NCI-H524 treated with DMSO at 0.1 percent for 48 hours (cell line): ENCODE measurements around the gene IL15RA.
"Not testable (repeated sequence)": the region's sequence is repeated elsewhere in the genome, so short reads cannot be mapped to it uniquely, and the experiment has no call there.

Experiments
- DNase-seq: peaks from one replicate; lab custom pipeline; 2025; lab: John Stamatoyannopoulos, UW

Gene IL15RA

DNA sequence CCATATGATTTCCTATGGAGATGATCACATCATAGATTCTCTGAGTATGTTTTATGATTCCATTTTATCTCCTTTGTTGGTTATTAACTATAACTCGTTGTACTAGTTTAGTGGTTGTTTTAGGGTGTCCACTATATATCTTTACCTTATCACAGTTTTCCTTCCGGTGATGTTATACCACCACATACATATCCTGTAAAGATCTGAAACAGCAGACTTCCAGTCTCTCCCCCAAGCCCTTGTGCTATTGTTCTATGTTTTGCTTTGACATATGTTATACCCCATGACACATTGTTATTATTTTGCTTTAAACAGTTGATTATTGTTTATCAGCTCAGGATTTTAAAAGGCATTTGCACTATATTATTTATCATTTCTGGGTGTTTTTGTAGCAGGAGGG, 7.3 kb downstream of the IL15RA start:
- no peak for DNase-seq

DNA sequence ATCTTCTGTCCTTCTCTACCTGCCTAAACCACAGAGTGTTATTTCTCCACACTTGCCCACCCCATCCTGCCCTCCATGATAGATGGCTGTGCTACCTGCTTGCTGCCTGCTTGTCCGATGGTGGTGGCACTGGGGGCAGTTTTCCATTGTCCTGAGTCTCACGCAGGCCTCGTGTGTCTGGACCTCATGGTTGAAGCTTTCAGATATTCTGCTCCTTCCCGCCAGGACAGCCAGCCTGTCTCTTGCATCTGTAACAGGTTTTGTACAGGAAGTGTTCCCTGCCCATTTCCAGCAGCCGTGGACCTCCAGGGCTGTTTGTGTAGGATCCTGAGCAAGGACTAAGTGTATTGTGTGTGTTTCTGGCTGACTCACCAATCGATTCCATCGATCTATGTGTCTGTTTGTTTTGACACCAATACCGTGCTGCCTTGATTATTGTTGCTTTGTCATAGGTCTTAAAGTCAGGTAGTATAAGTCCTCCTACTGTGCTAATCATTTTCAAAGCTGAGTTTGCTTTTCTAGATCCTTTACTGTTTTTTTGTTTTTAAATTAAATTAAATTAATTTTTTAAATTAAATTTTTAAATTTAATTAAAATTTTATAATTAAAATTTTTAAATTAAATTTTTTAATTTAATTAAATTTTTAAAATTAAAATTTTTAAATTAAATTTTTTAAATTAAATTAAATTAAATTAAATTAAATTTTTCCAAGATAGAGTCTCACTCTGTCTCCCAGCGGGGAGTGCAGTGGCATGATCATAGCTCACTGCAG, 8.5 kb downstream of the IL15RA start:
- DNase-seq = no peak

DNA sequence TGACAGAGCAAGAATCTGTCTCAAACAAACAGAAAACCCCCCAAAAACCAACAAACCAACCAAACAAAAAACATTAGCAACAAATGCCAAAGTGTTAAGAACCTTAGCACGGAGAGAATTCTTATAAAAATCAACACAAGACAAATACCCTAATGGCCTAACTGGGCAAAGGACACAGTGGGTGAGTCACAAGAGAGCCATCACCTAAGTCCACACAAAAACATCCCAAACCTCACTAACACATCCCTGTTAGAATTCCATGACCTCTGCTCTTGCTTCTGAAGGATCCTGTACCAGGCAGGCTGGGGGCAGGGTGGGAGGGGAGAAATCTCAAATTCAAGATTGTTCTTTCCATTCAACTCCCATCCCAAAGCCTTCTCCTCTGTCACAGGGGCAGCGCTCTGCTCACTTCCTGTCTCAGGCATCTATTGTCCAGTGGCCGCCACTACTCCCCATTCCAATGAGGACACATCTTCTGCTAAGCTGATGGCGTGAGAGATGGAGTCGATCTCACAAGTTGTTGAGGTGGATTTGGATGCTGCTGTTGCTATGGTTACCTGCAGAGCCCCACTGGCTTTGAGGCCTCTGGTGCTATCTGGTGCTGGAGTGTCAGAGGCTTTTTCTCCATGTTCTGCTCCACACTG, 9.2 kb downstream of the IL15RA start:
- no peak for DNase-seq

DNA sequence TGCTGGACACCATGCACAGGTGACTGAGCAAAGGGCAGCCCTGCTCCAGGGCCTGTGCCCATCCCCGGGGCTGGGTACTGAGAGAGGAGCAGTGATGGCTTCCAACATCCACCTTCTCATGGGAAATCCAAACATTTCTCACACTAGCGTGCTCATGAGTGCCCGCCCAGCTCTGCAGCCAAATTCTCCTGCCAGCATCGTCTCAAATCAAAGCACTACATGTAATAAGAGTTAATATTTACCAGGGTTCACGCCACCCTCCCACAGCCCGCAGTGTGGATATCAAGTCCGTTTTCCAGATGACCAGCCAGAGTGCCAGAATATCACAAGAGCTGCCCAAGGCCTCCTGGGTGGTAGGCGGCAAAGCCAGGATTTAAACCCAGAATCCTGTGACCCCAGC, 12.1 kb downstream of the IL15RA start:
- no peak for DNase-seq

DNA sequence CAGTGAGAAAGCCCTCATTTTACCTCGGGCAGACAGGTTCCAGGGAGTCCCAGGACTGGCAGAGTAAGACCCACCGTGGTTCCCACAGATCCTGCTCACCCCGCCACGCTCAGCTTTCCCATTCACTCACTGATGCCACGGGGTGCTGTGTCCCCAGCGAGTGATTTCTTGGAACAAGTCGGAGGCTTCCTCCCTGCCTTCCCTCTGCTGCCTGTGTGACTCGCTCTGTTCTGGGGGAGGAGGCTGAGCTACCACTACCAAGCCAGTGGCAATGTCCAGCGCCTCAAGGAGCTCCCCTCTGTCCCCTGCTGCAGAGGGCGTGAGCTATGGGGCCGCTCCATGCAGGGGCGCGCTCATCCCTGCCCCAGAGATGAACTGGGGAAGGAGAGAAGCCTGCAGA, 12.6 kb downstream of the IL15RA start:
- no peak for DNase-seq

DNA sequence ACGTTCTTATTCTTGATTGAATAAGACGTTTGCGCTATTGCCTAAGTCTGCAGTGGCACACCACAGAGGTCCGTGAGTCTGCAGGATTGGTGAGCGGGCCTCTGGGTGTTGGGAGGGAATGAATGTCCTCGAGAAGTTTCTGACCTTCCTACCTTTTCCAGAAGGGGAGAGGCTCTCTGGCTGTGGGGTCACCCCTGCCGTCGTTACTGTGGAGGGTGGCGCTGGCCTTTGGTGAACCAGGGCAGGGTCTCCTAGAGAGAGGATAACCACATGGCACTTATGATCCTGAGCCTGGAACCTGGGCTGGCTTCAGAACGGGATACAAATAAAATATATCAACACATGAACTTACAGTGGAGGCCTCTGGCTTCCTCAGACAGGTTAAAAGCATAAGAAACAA, 13.8 kb downstream of the IL15RA start:
- DNase-seq = no peak

DNA sequence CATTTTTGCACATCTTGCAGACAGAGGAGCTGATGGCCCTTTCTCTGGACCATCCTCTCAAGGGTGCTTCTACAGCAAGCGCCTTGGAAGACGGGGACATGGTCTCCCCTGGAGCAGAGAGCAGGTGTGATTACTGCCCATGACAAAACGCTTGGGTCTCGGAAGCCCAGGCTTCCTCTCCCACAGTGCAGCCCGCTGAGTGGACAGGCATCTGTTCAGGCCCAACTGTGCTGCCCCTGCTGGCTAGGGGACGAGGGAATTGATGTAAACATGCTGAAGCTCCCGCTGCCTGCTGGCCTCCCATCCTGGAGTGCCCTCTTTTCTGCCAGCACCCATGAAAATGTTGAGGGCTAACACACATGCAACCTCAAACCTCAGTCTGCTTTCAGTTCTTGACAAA, 14.3 kb downstream of the IL15RA start:
- no peak for DNase-seq

DNA sequence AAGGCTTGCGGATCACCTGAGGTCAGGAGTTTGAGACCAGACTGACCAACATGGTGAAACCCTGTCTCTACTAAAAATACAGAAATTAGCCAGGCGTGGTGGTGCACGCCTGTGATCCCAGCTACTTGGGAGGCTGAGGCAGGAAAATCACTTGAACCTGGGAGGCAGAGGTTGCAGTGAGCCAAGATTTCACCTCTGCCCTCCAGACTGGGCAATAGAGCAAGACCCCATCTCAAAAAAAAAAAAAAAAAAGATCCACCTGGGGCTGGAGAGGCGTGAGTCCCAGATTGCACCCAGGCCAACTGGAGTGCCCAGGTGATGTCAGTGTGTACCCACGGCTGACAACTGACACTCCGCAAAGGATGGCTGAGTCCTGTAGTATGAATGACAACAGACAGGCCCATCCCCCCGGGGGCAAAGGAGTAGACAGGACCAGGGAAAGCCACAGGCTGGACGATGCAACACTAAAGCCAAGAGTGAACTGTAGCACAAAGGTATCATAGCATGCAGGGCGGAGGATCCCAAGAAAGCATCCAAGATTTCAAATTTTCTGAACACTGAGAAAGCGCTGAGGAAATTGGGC, 14.9 kb downstream of the IL15RA start:
- DNase-seq = not testable (repeated sequence)

DNA sequence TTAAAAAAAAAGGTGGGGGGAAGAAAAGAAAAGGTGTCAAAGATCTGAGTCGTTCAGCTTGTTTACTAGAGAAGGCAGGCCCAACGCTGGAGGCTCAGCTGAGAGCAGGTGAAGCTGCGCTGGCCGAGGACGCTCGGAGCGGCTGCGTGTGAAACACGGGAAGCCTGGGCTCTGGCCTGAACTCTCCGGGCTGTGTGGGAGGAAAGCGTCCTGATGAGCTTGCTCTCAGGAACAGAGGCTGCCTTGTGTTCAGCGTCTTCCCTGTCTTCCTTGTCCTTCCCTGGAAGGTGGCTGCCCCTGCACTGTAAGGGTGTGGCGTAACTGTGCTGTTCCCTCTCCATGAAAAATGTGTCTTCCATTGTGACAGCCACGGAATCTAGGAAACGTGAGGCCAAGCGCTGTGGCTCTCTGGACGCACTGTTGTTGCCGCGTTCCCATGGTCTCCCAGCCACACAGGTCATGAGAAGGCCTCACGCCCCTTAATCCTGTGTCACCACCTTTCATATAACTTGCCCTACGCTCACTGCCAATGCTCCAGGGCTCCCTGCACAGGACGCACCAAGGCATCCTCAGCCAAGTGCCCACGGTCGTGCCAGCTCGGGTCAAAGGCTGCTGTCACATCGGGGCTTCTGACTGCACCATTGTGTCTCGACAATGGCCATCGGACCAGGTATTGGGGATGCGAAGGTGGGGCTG, 15.8 kb downstream of the IL15RA start:
- DNase-seq = no peak

DNA sequence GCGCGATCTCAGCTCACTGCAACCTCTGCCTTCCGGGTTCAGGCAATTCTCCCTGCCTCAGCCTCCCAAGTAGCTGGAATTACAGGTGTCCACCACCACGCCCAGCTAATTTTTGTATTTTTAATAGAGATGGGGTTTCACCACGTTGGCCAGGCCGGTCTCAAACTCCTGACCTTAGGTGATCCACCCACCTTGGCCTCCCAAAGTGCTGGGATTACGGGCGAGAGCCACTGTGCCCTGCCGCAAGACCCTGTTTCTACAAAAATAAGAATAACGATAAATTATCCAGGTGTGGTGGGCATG, 16.4 kb downstream of the IL15RA start:
- DNase-seq = not testable (repeated sequence)

DNA sequence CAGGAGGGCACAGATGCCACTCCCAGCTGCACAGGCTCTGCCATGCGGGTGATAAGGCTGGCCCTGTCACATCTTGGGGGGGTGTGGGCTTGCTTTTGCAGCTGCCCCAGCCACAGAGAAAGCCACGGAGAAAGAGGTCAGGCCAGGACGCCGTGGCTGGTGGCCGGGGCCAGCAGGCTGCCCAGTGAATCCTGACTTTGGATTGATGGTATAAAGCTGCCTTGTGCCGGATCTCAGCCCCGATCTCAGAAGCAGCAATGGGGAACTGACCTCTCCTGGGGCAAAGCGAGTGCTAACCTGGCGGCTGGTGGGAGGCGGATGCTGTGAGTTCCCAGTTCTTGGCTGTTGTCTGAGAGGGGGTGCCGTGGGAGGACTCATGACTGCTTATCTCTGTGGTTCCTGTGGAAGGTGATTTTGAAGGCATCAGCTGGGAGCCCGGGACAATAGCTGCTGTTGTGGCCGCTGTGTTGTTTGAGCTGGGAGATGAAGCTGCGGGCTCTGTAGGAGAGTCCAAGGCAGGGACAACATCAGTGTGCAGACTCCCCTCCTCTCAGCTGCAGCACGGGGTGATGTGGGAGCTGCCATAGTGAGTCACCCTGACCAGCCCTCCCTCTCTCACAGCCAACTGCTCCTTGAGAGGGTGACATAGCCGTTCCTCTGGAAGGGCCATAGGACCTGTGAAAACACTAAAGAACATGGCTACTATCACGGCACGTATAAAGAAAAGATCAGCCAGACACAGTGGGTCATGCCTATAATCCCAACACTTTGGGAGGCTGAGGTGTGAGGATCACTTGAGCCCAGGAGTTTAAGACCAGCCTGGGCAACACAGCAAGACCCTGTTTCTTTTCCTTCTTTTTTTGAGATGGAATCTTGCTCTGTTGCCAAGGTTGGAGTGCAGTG, 17.0 kb downstream of the IL15RA start:
- DNase-seq = no peak

DNA sequence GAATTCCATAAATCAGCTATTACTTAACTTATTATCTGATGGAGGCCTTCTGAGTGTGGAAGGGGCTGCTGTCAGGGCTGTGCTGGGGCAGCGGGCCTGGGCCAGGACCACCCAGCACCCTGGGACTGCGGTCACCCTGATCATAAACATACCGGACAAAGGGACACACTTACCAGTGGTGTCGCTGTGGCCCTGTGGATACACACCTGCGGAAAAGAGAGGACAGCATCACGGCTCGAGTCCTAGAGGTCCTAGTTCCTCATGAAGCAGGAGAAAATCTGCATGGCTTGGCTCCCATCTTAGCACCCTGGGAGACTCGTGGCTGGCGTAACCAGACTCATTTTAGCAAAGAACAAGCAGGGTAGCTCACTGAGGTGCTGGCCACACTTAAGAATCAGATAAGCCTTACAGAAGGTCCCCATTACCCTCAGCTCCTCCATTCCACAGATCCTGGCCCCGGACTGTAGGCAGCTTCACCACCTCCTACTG, 17.7 kb downstream of the IL15RA start:
- no peak for DNase-seq

DNA sequence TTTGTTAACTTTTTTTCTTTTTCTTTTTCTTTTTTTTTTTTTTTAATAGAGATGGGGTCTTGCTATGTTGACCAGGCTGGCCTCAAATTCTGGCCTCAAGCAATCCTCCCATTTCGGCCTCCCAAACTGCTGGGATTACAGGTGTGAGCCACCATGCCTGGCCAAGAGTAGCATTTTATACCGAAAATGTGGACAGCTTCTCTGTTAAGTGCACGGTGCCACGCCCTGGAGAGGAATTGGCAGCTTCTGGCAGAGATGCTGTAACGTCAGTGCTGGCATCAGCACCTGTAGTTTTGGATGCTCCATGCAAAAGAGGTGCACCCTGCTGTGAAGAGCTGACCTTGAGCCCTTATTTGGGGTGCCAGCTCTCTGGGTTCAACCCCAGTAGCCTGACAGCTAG, 18.2 kb downstream of the IL15RA start:
- DNase-seq = no peak

DNA sequence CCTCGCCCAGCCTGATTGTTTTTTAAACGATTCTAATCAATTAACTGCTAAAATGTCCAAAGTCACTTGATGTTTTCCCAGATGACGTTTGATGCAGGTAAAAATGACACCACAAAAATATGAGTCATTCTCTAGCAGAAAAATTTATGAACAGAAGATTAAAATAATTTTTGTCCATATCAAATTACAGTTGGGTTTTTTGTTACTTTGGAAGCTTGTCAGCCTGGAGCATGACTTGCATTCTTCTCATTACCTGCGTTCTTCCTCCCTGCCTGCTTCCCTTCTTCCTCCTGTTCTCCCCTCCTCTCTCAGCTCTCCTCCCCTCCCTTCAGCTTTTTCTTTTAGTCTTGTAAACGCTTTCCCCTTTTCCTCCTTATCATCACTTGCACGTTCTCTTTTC, 18.7 kb downstream of the IL15RA start:
- DNase-seq = no peak

DNA sequence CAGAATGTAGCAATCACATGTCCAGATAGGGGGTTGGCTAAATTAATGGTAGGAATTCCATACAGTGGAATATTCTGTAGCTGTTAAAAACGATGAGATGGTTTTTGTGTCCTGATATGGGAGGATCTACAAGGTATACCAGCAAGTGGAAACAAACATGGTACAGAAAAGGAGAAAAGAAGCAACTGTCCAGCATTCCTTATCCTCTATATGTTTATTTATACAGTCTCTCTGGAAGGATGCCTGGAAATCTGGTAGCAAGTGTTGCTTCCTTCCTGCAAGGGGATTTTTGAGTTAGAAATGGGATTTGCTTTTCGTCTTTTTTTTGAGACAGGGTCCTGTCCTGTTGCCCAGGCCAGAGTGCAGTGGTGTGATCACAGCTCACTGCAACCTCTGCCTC, 19.3 kb downstream of the IL15RA start:
- no peak for DNase-seq

DNA sequence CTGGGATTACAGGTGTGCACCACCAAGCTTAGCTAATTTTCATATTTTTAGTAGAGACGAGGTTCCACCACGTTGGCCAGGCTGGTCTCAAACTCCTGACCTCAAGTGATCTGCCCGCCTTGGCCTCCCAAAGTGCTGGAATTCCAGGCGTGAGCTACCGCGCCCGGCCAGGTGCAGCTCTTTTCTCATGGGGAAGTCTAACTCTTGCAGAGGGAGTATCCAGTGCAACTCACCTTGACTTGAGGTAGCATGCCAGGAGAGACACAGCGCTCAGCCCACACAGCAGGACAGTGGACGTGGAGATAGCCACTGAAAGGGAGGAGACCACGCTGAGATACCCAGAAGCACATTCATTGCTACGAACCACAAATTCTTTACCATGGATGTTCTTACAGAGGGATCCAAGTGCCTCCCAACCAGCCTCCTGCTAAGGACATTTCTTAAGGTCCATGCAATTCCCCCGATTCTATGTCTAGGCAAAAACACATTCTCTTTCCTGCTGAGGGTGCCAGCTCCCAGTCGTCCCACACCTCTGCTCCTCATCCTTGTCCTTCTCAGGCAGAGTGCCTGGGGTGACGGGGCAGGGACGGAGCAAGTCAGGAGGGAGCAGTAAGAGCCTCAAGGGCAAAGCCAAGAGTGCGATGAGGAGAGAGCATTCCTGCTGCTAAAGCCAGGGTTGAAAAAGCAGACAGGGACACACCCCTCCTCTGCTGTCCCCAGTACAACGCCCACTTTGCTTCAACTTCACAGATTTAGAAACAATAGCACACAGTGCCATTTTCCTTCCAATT, 21.0 kb downstream of the IL15RA start:
- no peak for DNase-seq

DNA sequence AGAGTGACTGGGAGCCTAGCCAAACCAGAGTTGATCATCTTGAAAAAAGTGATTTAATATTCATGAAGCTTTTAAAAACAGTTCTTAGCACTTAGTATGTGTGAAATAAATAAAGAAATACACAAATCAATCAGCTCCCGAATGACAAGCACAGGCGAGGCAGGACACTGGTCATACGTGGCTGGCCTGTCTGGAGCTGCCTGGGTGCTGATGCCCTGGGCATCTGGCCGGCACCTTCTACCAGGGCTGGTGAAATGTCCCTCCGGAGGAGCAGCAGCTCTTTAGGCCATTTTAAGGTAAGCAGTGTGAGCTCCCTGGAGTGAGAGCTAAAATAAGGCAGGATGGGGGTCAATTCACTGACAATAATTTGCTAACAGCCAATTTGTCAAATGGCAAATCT, 23.7 kb downstream of the IL15RA start:
- DNase-seq = no peak

DNA sequence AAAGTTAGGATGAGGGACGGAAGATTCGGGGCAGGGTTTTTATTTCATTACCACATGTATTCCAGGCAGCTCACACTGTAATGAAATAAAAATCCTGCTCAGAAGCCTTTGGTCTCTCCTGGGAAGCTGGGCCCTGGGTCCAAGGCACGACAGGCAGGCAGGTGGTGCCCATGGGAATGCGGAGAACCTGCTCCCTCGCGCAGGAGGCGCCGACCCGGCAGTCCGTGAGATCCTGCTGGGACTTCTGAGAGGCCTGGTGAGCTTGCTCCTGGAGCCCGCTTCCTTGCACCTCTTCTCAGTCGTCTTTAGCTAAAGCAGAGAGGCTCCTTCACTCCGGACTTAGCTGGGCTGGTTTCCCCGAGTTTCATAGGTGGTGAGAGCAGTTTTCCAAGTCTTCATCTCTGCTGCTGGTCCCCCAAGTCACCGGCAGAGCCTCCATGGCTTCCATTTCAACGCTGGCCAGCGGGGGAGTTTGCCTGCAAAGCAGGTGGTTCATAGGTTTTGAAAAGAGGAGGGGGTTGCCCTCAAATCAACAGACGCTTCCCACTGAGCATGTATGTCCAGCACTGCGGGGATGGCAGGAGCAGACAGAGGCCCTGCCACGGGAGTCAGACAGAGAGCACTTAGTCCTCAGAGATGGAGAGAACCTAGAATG, 24.5 kb downstream of the IL15RA start:
- no peak for DNase-seq

DNA sequence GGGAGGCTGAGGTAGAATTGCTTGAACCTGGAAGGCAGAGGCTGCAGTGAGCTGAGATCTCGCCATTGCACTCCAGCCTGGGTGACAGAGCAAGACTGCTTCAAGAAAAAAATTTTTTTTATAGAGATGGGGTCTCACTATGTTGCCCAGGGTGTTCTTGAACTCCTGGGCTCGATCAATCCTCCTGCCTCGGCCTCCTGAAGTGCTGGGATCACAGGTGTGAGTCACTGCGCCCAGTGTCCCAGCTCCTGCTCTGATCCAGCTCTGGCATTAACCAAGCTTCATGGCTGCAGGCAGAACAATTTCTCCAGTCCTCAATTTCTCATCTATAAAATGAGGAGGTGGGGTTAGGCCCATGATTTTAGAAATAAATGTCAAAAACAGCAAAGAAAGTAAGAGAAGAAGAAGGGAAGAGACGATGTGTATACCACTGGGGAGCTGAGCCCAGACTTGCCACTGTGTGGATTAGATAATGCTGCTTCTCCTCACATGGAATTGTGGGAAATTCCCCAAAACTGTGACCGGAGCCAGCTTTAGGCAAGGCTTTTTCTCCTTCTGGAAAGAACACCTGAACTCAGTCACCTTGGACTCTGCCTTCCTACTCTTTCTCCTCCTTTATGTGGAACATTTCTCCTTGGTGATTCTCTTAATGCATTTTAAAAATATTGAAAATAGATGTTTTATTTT, 25.5 kb downstream of the IL15RA start:
- DNase-seq = no peak

DNA sequence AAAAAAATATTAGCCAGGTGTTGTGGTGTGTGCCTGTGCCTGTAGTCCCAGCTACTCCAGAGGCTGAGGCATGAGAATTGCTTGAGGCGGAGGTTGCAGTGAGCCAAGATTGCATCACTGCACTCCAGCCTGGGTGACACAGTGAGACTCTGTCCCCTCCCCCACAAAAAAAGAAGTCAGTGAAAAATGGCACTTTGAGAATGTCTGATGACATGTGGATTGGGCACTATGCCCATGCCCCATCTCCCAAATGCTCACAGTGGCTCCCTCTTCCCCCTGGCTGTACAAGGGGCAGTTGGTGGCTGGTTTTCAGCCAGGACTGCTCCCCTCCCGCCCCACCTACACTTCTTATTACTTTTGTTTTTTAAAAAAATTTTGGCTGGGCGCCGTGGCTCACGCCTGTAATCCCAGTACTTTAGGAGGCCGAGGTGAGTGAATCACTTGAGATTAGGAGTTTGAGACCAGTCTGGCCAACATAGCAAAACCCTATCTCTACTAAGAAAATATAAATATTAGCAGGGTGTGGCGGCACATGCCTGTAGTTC, 26.1 kb downstream of the IL15RA start:
- DNase-seq = no peak
